Measurements from ENCODE around the gene CACTIN. TPM values are rescaled to one million over a fixed set of nuclear protein-coding genes. Genes with fewer than 3 reads are reported as not detected.

CACTIN gene
- total and polyA plus RNA-seq, 4 donors, result 16.7 to 23.4 (median 18.7) TPM

- Histone ChIP-seq H3K9ac (ENCODE audit: insufficient read depth in 1 of 2, low read length in 2 of 2) (no peak overlapping the region), H3K27ac (ENCODE audit: low read depth in 1 of 2, low read length in 1 of 2) (no peak overlapping the region), H3K36me3 (ENCODE audit: control insufficient read depth in 4 of 4, insufficient read depth in 4 of 4, low read length in 4 of 4) (peaks cover 7 to 77% (median 21%) of the 10 kb centered on the region in 4 donors), H3K4me3 (no peak overlapping the region), H3K9me3 (ENCODE audit: control insufficient read depth in 4 of 4, insufficient read depth in 3 of 4, low read length in 3 of 4) (no peaks in the 10 kb centered on the region), H3K27me3 (ENCODE audit: control insufficient read depth in 3 of 3, insufficient read depth in 3 of 3, low read length in 2 of 3) (no peaks in the 10 kb centered on the region), H3K4me1 (ENCODE audit: control insufficient read depth in 5 of 5, insufficient read depth in 5 of 5, low read length in 5 of 5) (no peaks in the 10 kb centered on the region)
- 97 to 98% methylated on average over 19 of the region's 19 CpGs for WGBS, 2 donors
- no peak for TF ChIP-seq CTCF (IDR thresholded peaks at IDR 0.05; ENCODE audit: control extremely low read depth, extremely low read depth)
- ATAC-seq (ENCODE audit: insufficient read depth, low FRiP score) (no peak), DNase-seq (no peak)
Observed at GRCh38 chr19:3656747-3657394, 30.3 kb upstream of the CACTIN start.

- Histone ChIP-seq H3K36me3 (ENCODE audit: control insufficient read depth in 4 of 4, insufficient read depth in 4 of 4, low read length in 4 of 4) (peaks cover 5 to 82% (median 18%) of the 10 kb centered on the region in 4 donors), H3K27ac (ENCODE audit: low read depth in 1 of 2, low read length in 1 of 2) (no peak overlapping the region), H3K9ac (ENCODE audit: insufficient read depth in 1 of 2, low read length in 2 of 2) (no peak overlapping the region), H3K4me3 (no peak overlapping the region), H3K27me3 (ENCODE audit: control insufficient read depth in 3 of 3, insufficient read depth in 3 of 3, low read length in 2 of 3) (no peaks in the 10 kb centered on the region), H3K4me1 (ENCODE audit: control insufficient read depth in 5 of 5, insufficient read depth in 5 of 5, low read length in 5 of 5) (no peaks in the 10 kb centered on the region), H3K9me3 (ENCODE audit: control insufficient read depth in 4 of 4, insufficient read depth in 3 of 4, low read length in 3 of 4) (no peaks in the 10 kb centered on the region)
- WGBS, 2 donors, result 90% methylated on average over 36 of the region's 36 CpGs
- no peak for TF ChIP-seq CTCF (IDR thresholded peaks at IDR 0.05; ENCODE audit: control extremely low read depth, extremely low read depth)
- DNase-seq, result no peak
- ATAC-seq (ENCODE audit: insufficient read depth, low FRiP score), result no peak
Observed at GRCh38 chr19:3656073-3656746, 29.6 kb upstream of the CACTIN start.

GRCh38 chr19:3655402-3656072, 28.9 kb upstream of the CACTIN start:
- Histone ChIP-seq H3K9me3 (ENCODE audit: control insufficient read depth in 4 of 4, insufficient read depth in 3 of 4, low read length in 3 of 4) (no peaks in the 10 kb centered on the region), H3K9ac (ENCODE audit: insufficient read depth in 1 of 2, low read length in 2 of 2) (no peak overlapping the region), H3K4me3 (no peak overlapping the region), H3K27me3 (ENCODE audit: control insufficient read depth in 3 of 3, insufficient read depth in 3 of 3, low read length in 2 of 3) (no peaks in the 10 kb centered on the region), H3K27ac (ENCODE audit: low read depth in 1 of 2, low read length in 1 of 2) (no peak overlapping the region), H3K36me3 (ENCODE audit: control insufficient read depth in 4 of 4, insufficient read depth in 4 of 4, low read length in 4 of 4) (peaks cover 4 to 78% (median 15%) of the 10 kb centered on the region in 4 donors), H3K4me1 (ENCODE audit: control insufficient read depth in 5 of 5, insufficient read depth in 5 of 5, low read length in 5 of 5) (no peaks in the 10 kb centered on the region)
- no peak for ATAC-seq (ENCODE audit: insufficient read depth, low FRiP score)
- TF ChIP-seq CTCF (IDR thresholded peaks at IDR 0.05; ENCODE audit: control extremely low read depth, extremely low read depth), result no peak
- no peak for DNase-seq
- 85 to 88% methylated on average over 25 of the region's 25 CpGs for WGBS, 2 donors
